ENCODE measurements around the gene SGIP1. TPM values are rescaled to one million over a fixed set of nuclear protein-coding genes. Genes with fewer than 3 reads are reported as not detected.

SGIP1 gene
- total RNA-seq, 1 donor from 2014 or later, result 11.9 TPM

DNA sequence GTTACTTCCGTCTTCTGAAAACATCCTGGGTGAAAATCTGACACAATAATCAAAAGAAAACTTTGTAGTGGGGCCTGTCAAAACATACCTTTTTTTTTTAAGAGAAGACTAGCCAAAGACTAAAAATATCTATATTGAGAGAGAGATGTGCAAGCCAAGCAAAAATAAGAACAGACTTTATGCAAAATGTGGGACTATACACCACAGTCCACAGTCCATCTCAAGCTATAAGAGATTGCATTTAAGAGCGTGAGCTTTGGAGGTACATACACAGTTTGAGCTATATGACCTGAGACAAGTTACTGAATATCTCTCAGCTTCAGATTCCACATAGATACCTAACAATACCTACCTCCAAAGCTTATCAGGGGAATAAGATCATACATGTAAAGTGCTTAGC, 153.4 kb downstream of the SGIP1 start:
- Mint-ChIP-seq H3K4me3 (no peak overlapping the region), H3K9me3 (no peaks in the 10 kb centered on the region), H3K27ac (no peak overlapping the region), H3K27me3 (ENCODE audit: low read depth) (no peaks in the 10 kb centered on the region), H3K4me1 (peaks cover 6% of the 10 kb centered on the region), H3K36me3 (no peaks in the 10 kb centered on the region)
- DNase-seq (ENCODE audit: low spot score in 2 of 2, unreplicated experiment in 2 of 2), result no peak
- TF ChIP-seq, protein P1, sequence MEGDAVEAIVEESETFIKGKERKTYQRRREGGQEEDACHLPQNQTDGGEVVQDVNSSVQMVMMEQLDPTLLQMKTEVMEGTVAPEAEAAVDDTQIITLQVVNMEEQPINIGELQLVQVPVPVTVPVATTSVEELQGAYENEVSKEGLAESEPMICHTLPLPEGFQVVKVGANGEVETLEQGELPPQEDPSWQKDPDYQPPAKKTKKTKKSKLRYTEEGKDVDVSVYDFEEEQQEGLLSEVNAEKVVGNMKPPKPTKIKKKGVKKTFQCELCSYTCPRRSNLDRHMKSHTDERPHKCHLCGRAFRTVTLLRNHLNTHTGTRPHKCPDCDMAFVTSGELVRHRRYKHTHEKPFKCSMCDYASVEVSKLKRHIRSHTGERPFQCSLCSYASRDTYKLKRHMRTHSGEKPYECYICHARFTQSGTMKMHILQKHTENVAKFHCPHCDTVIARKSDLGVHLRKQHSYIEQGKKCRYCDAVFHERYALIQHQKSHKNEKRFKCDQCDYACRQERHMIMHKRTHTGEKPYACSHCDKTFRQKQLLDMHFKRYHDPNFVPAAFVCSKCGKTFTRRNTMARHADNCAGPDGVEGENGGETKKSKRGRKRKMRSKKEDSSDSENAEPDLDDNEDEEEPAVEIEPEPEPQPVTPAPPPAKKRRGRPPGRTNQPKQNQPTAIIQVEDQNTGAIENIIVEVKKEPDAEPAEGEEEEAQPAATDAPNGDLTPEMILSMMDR (IDR thresholded peaks at IDR 0.05; ENCODE audit: unreplicated experiment), result no peak

DNA sequence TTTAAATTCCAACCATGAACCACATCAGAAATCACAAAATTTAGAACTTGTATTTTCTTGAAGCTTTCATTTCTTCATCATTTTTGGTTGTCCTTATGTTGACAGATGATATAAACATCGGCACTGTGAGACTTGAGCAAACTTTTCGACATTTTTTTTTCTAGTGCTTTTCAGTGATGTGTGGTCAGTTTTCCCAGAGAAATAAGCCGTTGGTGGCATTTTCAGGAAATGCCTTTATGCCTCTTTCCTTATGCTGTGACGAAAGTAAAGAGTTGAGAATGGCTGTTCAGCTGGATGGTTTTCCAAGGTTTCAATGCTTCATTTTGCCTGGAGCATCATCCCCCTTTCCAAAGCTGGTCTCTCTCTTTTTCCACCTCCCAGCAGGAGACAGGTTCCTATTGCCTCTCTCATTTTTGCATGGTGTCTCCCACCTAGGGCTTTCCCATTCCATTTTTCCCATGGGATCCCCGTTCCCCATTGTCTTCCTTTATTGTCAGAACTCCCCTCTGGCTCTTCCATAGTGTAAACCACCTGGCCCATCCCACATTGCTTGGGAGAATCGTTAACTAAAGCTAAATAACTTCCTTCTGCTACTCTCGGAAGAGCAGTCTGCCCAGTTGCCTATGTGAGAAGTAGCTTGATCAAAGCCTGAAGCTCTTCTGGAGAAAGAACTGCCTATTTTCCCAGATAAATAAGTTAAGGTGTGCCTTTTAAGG, 156.9 kb downstream of the SGIP1 start:
- Mint-ChIP-seq H3K36me3 (no peaks in the 10 kb centered on the region), H3K4me1 (peaks cover 17% of the 10 kb centered on the region), H3K4me3 (no peak overlapping the region), H3K27ac (no peak overlapping the region), H3K27me3 (ENCODE audit: low read depth) (no peaks in the 10 kb centered on the region), H3K9me3 (no peaks in the 10 kb centered on the region)
- TF ChIP-seq, protein P1 (IDR thresholded peaks at IDR 0.05; ENCODE audit: unreplicated experiment), result no peak
- DNase-seq (ENCODE audit: low spot score in 2 of 2, unreplicated experiment in 2 of 2), result no peak

DNA sequence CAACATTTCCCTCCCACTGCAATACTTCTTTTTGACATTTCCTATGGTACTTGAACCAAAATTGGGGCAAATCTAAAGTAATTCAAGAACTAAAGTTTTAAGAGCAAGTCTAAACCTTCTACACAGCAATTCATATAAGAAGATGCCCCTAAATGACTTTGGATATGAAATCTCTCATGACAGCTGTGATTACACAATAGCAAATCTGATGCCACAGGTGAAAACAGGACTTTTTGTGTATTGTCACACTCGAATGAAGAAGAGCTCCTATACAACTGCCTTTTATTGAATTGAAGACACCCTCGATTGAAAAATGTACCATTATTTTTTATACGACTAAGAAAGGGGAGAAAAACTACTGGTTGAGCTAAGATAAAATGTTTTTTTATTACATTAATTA, 158.7 kb downstream of the SGIP1 start:
- no peak overlapping the region for H3K4me3 Mint-ChIP-seq
- H3K36me3 Mint-ChIP-seq, result no peaks in the 10 kb centered on the region

DNA sequence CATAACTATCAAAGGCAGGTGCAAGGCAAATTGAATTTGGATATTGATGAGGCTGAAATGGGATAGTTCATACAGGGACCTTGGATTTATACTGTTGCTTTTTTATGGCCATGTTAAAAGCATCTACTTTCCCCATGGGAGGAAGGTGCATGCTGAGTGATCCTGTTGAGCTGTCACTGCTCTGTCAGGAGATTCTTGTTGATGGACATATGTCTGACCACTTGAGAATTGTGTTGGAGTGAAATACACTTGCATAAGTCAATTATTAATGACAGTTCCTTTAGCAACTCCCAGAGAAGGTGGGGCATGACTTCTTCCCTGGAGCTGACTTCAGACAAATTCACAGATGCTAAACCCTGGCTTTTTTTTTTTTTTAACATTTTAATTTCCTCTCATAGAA, 159.9 kb downstream of the SGIP1 start:
- no peak overlapping the region for H3K27ac Mint-ChIP-seq
- H3K4me1 Mint-ChIP-seq, result peaks cover 14% of the 10 kb centered on the region
- no peaks in the 10 kb centered on the region for H3K27me3 Mint-ChIP-seq (ENCODE audit: low read depth)
- no peaks in the 10 kb centered on the region for H3K36me3 Mint-ChIP-seq
- TF ChIP-seq, protein P1 (IDR thresholded peaks at IDR 0.05; ENCODE audit: unreplicated experiment), result no peak
- no peaks in the 10 kb centered on the region for H3K9me3 Mint-ChIP-seq
- no peak for DNase-seq (ENCODE audit: low spot score in 2 of 2, unreplicated experiment in 2 of 2)
- no peak overlapping the region for H3K4me3 Mint-ChIP-seq

More for the DNA sequence above, 158.7 kb downstream of the SGIP1 start:
- no peak for DNase-seq (ENCODE audit: low spot score in 2 of 2, unreplicated experiment in 2 of 2)
- TF ChIP-seq, protein P1 (IDR thresholded peaks at IDR 0.05; ENCODE audit: unreplicated experiment), result no peak
- H3K9me3 Mint-ChIP-seq, result no peaks in the 10 kb centered on the region
- no peaks in the 10 kb centered on the region for H3K27me3 Mint-ChIP-seq (ENCODE audit: low read depth)
- H3K27ac Mint-ChIP-seq, result no peak overlapping the region
- peaks cover 14% of the 10 kb centered on the region for H3K4me1 Mint-ChIP-seq

DNA sequence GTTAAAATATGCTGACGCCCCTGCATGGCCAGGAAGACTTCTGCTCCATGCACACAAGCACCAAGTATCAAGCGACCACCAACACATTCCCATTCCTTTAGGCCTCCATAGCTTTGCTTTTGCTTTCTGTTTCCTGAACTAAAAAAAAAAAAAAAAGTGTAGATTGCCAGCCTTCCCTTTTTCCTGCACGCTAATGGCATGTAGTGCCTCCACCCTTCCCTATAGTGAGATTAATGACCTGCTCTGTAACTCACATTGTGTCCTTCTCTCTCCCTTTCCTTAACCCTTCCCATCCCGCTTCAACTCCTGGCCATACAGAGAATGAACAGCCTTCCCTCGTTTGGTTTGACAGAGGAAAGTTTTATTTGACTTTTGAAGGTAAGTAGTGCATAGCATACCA, 161.2 kb downstream of the SGIP1 start:
- no peaks in the 10 kb centered on the region for H3K36me3 Mint-ChIP-seq
- H3K9me3 Mint-ChIP-seq, result no peaks in the 10 kb centered on the region
- H3K27ac Mint-ChIP-seq, result no peak overlapping the region
- H3K4me3 Mint-ChIP-seq, result no peak overlapping the region
- TF ChIP-seq, protein P1 (IDR thresholded peaks at IDR 0.05; ENCODE audit: unreplicated experiment), result no peak
- no peaks in the 10 kb centered on the region for H3K27me3 Mint-ChIP-seq (ENCODE audit: low read depth)
- no peak for DNase-seq (ENCODE audit: low spot score in 2 of 2, unreplicated experiment in 2 of 2)
- peaks cover 14% of the 10 kb centered on the region for H3K4me1 Mint-ChIP-seq

Measured in mesothelial cell of epicardium (in vitro differentiated cells).